Hippocampal formation (tissue), 2 donors: ENCODE results near the gene FOLR2.
"Not testable (repeated sequence)": the region's sequence is repeated elsewhere in the genome, so short reads cannot be mapped to it uniquely, and the experiment has no call there.

ENCODE experiments used
- DNase-seq, 2 donors: peaks; one replicate each; lab custom pipeline; 2025; lab: John Stamatoyannopoulos, UW

FOLR2 gene

GRCh38 chr11:72216638-72217037, at the start of gene FOLR2:
FOLR2 (plus strand) TSS chr11:72216794; CDS start chr11:72218585, 1,791 bp downstream.
- DNase-seq: no peak

DNA sequence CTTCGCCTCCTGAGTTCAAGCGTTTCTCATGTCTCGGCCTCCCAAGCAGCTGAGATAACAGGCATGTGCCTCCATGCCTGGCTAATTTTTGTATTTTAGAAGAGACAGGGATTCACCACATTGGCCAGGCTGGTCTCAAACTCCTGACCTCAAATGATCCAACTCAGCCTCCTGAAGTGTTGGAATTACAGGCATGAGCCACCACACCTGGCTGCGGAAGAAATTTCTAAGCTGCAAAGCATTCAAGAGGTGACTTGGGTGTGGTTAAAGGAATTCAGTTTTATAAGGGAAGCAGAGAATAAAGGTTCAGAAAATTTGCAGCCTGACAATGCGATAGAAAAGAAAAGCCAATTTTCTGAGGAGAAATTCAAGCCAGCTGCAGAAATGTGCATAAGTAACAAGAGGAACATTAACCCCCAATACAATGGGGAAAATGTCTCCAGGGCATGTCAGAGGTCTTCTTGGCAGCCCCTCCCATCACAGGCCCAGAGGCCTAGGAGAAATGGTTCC, 47.5 kb upstream of the FOLR2 start:
- not testable (repeated sequence) for DNase-seq

- DNase-seq: peak; percentile 1 to 44
These were observed 46.8 kb upstream of the FOLR2 start for GRCh38 chr11:72169754-72170153.

GRCh38 chr11:72172043-72172442, 44.6 kb upstream of the FOLR2 start:
- DNase-seq: not testable (repeated sequence)

DNA sequence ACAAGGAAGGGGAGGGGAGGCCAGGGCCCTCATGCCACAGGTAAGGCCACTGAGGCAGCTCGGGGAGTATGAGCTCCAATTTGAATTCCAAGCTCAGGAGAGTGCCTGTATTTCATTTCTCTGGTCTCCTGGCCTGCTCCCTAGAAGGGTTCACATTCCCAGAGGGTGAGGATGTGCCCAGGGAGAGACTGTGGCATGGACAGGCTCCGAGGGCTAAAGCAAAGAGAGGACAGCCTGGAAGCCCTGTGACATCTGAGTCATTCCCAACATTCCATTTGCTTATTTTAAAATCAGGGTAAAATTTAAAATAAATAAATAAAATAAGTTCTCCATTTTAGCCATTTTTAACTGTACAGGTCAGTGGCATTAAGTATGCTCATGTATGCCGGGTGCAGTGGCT, 43.3 kb upstream of the FOLR2 start:
- DNase-seq: no peak

GRCh38 chr11:72174302-72175070, 42.1 kb upstream of the FOLR2 start:
- no peak for DNase-seq

DNA sequence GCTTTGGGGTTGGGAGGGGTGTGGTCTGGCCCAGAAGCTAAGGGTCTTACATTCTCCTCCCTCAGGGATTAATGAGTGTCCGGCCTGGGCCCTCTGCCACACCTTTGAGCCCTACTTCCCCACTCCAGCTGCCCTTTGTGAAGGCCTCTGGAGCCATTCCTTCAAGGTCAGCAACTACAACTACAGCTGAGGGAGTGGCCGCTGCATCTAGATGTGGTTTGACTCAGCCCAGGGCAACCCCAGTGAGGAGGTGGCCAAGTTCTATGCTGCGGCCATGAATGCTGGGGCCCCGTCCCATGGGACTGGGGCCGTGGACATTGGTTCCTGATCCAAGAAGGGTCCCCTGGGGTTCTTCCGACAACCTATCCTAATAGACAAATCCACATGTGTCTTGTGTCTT, 38.9 kb upstream of the FOLR2 start:
- no peak for DNase-seq

DNA sequence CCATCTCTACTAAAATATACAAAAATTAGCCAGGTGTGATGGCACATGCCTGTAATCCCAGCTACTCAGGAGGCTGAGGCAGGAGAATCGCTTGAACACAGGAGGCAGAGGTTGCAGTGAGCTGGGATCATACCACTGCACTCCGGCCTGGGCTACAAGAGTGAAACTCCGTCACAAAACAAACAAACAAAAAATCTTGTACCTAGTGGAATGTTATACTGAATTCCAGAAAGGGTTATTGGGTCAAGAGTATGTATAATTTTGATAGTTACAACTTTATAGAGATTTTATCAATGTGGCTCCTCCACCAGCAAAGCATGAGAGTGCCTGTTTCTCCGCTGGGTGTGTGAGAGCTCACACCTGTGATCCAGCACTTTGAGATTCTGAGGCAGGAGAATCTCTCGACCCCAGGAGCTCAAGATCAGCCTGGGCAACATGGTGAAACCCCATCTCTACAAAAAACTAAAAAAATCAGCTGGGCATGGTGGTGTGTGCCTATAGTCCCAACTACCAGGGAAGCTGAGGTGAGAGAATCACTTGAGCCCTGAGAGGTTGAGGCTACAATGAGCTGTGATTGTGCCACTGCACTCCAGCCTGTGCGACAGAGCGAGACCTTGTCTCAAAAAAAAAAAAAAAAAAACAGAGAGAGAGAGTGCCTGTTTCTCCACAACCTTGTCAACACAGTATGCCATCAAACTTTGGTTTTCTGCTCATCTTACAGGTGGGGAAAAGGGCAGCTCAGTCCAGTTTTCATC, 37.4 kb upstream of the FOLR2 start:
- DNase-seq: no peak

GRCh38 chr11:72179804-72180396, 36.7 kb upstream of the FOLR2 start:
- DNase-seq: no peak

DNA sequence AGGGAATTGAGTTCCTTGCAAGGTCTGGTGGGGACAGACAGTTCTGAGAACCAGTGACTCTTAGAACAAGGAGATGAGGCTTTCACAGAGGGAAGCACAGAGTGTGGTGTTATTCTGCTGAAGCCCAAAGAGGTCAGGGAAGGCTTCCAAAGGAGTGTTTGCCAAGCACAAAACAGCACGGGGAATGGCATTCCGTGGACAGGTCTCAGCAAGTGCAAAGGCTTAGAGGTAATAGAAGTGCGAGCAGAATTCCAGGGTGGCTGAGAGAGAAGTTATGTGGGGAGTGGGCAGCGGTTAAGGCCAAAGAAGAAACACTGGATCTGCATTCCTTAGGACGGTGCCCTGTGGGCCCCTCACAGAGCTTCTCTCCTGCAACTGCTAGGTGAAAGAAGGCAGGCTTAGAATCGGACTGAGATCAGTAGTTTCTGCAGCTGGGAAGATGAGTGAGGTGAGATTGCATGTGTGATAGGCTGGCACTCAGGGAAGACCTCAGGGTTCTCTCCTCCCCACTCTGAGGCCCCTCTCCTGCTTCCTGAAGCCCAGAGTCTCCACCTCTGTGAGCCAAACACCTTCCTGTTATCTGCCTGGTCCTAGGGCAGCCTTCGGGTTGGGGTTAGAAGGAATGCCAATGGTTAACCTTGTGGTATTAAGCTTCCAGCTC, 35.6 kb upstream of the FOLR2 start:
- not testable (repeated sequence) for DNase-seq

DNA sequence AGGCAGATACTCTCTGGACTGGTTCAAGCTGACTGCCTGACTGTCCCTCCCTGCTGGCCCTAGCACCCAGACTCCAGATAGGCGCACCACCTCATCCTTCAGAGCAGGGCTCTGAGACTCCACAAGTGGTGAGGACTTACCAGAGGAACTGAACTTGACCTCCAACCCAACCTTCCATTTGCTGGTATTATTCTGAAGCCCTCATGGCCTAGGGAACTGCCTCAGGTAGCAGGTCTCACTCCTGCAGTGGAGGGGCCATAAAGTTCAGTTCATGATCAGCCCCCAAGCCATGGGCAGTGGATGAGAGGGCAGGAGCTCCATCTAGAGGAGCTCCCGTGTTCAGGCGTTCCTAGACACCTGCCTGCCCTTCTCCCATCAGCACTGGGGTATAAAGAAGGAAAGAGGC, 35.0 kb upstream of the FOLR2 start:
- DNase-seq: not testable (repeated sequence)

DNA sequence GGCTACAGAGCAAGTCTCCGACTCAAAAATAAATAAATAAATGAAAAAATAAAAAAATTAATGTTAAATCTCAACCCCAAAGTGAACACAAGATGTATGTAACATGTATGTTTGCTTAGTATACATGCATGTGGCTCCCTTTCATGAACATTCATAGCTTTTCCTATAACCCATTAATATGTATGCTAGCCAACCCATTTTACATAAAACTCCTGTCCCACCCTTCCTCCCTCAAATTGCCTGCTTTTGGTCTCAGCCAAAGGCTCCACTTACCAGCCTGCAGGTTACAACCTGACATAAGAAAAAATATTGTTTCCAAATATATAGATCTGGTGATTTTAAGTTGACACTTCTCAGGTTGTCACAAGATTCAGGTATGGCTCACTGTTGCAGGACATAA, 28.3 kb upstream of the FOLR2 start:
- DNase-seq: no peak

DNA sequence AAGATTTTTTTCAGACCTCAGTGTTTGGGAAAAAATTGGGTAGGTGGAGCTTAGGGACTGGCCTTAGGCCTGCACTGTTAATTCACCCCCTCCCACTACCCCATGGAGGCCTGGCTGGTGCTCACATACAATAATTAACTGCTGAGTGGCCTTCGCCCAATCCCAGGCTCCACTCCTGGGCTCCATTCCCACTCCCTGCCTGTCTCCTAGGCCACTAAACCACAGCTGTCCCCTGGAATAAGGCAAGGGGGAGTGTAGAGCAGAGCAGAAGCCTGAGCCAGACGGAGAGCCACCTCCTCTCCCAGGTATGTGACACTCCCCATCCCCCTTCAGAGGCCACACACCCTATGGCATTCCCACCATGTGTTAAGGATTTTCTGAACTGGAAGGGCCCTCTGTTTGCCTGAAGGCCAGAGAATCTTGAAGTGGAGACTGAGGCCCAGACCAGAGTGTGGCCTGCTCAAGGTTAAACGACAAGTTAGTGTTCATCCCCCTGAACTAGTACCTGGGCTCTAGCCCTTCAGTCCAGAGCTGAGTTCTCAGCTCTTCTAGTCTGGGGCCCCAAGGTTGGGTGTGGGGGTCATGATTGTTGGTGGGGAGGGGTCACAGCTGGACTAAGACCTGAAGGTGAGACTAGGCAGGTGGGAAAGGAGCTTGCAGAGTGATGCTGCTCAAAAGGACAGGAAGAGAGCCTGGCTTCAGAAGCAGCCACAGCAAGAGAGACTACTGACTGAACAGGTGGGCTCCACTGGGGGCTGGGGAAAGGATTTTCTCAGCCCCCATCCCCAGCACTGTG, 26.9 kb upstream of the FOLR2 start:
- DNase-seq: peak in 1 of 2 donors; percentile 1

DNA sequence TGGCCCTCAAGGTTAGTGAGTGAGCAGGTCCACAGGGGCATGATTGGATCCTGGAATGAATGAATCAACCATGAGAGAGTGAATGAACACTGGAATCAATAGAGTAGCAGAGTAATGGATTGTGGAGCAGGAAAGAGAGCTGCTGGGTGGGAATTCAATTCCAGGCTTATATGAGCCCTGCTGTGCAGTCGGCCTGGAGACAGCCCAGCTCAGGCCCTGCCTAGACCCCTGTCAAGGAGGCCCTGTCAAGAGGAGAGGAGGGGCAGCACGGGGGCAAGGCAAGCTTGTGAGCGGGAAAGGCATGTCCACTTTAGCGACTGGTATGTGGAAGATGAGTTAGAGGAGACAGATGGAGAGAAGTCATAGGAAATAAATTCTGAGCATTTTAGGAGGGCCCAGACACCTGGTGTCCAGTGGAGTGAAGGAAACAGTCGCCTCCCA, 25.9 kb upstream of the FOLR2 start:
- no peak for DNase-seq

DNA sequence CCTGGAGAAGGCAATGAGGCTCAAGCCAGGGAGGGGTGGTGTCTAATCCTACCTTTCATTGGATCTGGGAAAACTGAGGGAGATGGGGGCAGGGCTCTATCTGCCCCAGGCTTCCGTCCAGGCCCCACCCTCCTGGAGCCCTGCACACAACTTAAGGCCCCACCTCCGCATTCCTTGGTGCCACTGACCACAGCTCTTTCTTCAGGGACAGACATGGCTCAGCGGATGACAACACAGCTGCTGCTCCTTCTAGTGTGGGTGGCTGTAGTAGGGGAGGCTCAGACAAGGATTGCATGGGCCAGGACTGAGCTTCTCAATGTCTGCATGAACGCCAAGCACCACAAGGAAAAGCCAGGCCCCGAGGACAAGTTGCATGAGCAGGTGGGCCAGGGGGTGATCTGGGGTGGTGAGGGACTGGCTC, 24.6 kb upstream of the FOLR2 start, which contains the start of gene FOLR1:
Gene FOLR1 (plus strand): TSS at position 180 of the 421 bp plus-strand sequence. CDS start 34 bp downstream, at position 214.
- no peak for DNase-seq

DNA sequence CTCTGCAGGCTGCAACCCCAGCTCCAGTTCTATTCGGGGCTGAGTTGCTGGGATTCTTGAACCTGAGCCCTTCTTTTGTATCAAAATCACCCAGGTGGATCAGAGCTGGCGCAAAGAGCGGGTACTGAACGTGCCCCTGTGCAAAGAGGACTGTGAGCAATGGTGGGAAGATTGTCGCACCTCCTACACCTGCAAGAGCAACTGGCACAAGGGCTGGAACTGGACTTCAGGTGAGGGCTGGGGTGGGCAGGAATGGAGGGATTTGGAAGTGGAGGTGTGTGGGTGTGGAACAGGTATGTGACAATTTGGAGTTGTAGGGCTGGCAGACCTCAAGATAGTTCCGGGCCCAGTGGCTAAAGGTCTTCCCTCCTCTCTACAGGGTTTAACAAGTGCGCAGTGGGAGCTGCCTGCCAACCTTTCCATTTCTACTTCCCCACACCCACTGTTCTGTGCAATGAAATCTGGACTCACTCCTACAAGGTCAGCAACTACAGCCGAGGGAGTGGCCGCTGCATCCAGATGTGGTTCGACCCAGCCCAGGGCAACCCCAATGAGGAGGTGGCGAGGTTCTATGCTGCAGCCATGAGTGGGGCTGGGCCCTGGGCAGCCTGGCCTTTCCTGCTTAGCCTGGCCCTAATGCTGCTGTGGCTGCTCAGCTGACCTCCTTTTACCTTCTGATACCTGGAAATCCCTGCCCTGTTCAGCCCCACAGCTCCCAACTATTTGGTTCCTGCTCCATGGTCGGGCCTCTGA, 20.9 kb upstream of the FOLR2 start:
- DNase-seq: no peak

GRCh38 chr11:72201445-72201844, 15.1 kb upstream of the FOLR2 start:
- not testable (repeated sequence) for DNase-seq

DNA sequence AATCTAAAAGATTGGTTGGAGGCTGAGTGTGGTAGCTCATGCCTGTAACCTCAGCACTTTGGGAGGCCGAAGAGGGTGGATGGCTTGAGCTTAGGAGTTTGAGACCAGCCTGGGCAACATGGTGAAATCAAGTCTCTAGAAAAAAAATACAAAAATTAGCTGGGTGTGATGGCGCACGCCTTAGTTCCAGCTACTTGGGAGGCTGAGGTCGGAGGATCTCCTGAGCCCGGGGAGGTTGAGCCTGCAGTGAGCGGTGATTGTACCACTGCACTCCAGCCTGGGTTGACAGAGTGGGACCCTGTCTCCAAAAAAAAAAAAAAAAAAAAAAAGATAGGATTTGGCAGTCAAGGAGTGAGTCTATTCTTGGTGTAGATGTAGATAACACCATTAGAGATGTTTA, 14.0 kb upstream of the FOLR2 start:
- no peak for DNase-seq

- DNase-seq: no peak
These were observed 13.4 kb upstream of the FOLR2 start for GRCh38 chr11:72203163-72203562.

- no peak for DNase-seq
These were observed 11.7 kb upstream of the FOLR2 start for GRCh38 chr11:72204886-72205285.
